ENCODE data around the gene CYP24A1. TPM values are rescaled to one million over a fixed set of nuclear protein-coding genes. Genes with fewer than 3 reads are reported as not detected.

CYP24A1 gene
- polyA plus RNA-seq, 1 donor from 2014 or later, result 0.12 TPM

- no peak overlapping the region for H2AFZ ChIP-seq (ENCODE audit: low read depth, low read length)
- H3K27me3 ChIP-seq (ENCODE audit: insufficient read depth, low read depth, low read length), result no peaks in the 10 kb centered on the region
- H3K9me2 ChIP-seq (ENCODE audit: insufficient read depth, low read length), result no peaks in the 10 kb centered on the region
- no peak overlapping the region for H3K9ac ChIP-seq (ENCODE audit: low read length)
- no peaks in the 10 kb centered on the region for H3F3A ChIP-seq (ENCODE audit: insufficient read depth, low read length, poor library complexity, severe bottlenecking)
- no peaks in the 10 kb centered on the region for H3K9me3 ChIP-seq (ENCODE audit: low read length)
- no peaks in the 10 kb centered on the region for H4K20me1 ChIP-seq (ENCODE audit: insufficient read depth)
- H3K4me3 ChIP-seq (ENCODE audit: low read length), result no peak overlapping the region
- no peaks in the 10 kb centered on the region for H3K36me3 ChIP-seq (ENCODE audit: insufficient read depth, low read length)
- H3K79me2 ChIP-seq (replicated peaks; ENCODE audit: insufficient read depth, low read length), result no peaks in the 10 kb centered on the region
- no peak overlapping the region for H3K27ac ChIP-seq (ENCODE audit: low read length)
- no peak overlapping the region for H3K4me2 ChIP-seq (ENCODE audit: low read length)
- TF ChIP-seq MXI1 (conservative IDR thresholded peaks at IDR 0.05; ENCODE audit: poor library complexity, severe bottlenecking) (no peak), SMC3 (conservative IDR thresholded peaks at IDR 0.05; ENCODE audit: poor library complexity) (no peak), POLR2AphosphoS5 (IDR thresholded peaks at IDR 0.05) (no peak), REST (IDR thresholded peaks at IDR 0.05; ENCODE audit: borderline replicate concordance) (no peak), TAF1 (IDR thresholded peaks at IDR 0.05; ENCODE audit: low read depth) (no peak), EP300 (conservative IDR thresholded peaks at IDR 0.05; ENCODE audit: poor library complexity, severe bottlenecking) (no peak), CTCF (IDR thresholded peaks at IDR 0.05; ENCODE audit: poor library complexity, severe bottlenecking) (no peak), EZH2 (IDR thresholded peaks at IDR 0.05; ENCODE audit: borderline replicate concordance, insufficient read depth, low read length, poor library complexity, severe bottlenecking) (no peak), RAD21 (conservative IDR thresholded peaks at IDR 0.05) (no peak)
These were observed 67.6 kb downstream of the CYP24A1 start for GRCh38 chr20:54106162-54106561.

- no peak overlapping the region for H3K4me3 ChIP-seq (ENCODE audit: low read length)
These were observed 68.1 kb downstream of the CYP24A1 start for GRCh38 chr20:54105653-54106052.

More at GRCh38 chr20:54105653-54106052, 68.1 kb downstream of the CYP24A1 start:
- Histone ChIP-seq H3K4me2 (ENCODE audit: low read length) (no peak overlapping the region), H3F3A (ENCODE audit: insufficient read depth, low read length, poor library complexity, severe bottlenecking) (no peaks in the 10 kb centered on the region), H3K36me3 (ENCODE audit: insufficient read depth, low read length) (no peaks in the 10 kb centered on the region), H2AFZ (ENCODE audit: low read depth, low read length) (no peak overlapping the region), H3K9me3 (ENCODE audit: low read length) (no peaks in the 10 kb centered on the region), H3K9ac (ENCODE audit: low read length) (no peak overlapping the region), H3K27ac (ENCODE audit: low read length) (no peak overlapping the region), H4K20me1 (ENCODE audit: insufficient read depth) (no peaks in the 10 kb centered on the region), H3K79me2 (replicated peaks; ENCODE audit: insufficient read depth, low read length) (no peaks in the 10 kb centered on the region), H3K27me3 (ENCODE audit: insufficient read depth, low read depth, low read length) (no peaks in the 10 kb centered on the region), H3K9me2 (ENCODE audit: insufficient read depth, low read length) (no peaks in the 10 kb centered on the region)
- TF ChIP-seq MXI1 (conservative IDR thresholded peaks at IDR 0.05; ENCODE audit: poor library complexity, severe bottlenecking), result no peak
- TF ChIP-seq EZH2 (IDR thresholded peaks at IDR 0.05; ENCODE audit: borderline replicate concordance, insufficient read depth, low read length, poor library complexity, severe bottlenecking), result no peak
- no peak for TF ChIP-seq TAF1 (IDR thresholded peaks at IDR 0.05; ENCODE audit: low read depth)
- TF ChIP-seq POLR2AphosphoS5 (IDR thresholded peaks at IDR 0.05), result no peak
- no peak for TF ChIP-seq CTCF (IDR thresholded peaks at IDR 0.05; ENCODE audit: poor library complexity, severe bottlenecking)
